PC-3 (cell line): Measurements from ENCODE around the gene ADTRP. TPM values are rescaled to one million over a fixed set of nuclear protein-coding genes. Genes with fewer than 3 reads are reported as not detected.

Source experiments
- ATAC-seq: fragments of 200-7000 bp; cut with Tn5 transposase; 2 replicates; pipeline ENCODE4 v1.9.1; 2020; ENCODE audit warnings: mild to moderate bottlenecking, moderate library complexity
- BruUV-seq: library from RNA; stranded (reverse); fragments of 400-500 nt; replicated peaks from 2 replicates; lab custom pipeline; 2021; lab: Mats Ljungman, UMichigan
- CTCF ChIA-PET: fragments of 300-600 bp; sonication (Branson Sonifier 250); formaldehyde crosslinking; loops from one replicate; lab custom pipeline; 2022; ENCODE audit warnings: antibody characterized with exemption; lab: Charles Lee
- POLR2A ChIA-PET: fragments of 300-600 bp; sonication (Branson Sonifier 250); formaldehyde crosslinking; loops from one replicate; lab custom pipeline; 2022; ENCODE audit warnings: antibody characterized with exemption; ENCODE audit not compliant: unreplicated experiment; lab: Charles Lee
- DNase-seq: peaks from one replicate; pipeline ENCODE4 v3.0.0-alpha.2; 2015
- H2AFZ ChIP-seq: fragments of 300-600 bp; sonication (generic); 2 replicates; pipeline ENCODE4 v1.6.0; 2016; ENCODE audit warnings: antibody characterized with exemption, low read length
- H3F3A ChIP-seq: fragments of 300-600 bp; sonication (generic); one replicate; pipeline ENCODE4 v1.6.0; 2017; ENCODE audit warnings: antibody characterized with exemption, low read length, control low read depth, mild to moderate bottlenecking; ENCODE audit not compliant: unreplicated experiment
- H3K27ac ChIP-seq: fragments of 300-600 bp; sonication (generic); 2 replicates; pipeline ENCODE4 v1.5.1; 2016; ENCODE audit warnings: mild to moderate bottlenecking, low read length
- H3K27me3 ChIP-seq: fragments of 300-600 bp; sonication (generic); 2 replicates; pipeline ENCODE4 v1.6.1; 2016; ENCODE audit warnings: low read length, mixed read lengths
- H3K36me3 ChIP-seq: fragments of 300-600 bp; sonication (generic); 2 replicates; pipeline ENCODE4 v1.6.1; 2016; ENCODE audit warnings: low read depth, mixed run types, low read length, mixed read lengths
- H3K4me1 ChIP-seq: fragments of 300-600 bp; sonication (generic); 2 replicates; pipeline ENCODE4 v1.5.1; 2016; ENCODE audit warnings: low read length; ENCODE audit not compliant: insufficient read depth
- H3K4me2 ChIP-seq: fragments of 300-600 bp; sonication (generic); 2 replicates; pipeline ENCODE4 v1.6.0; 2016; ENCODE audit warnings: low read length
- H3K4me3 ChIP-seq: fragments of 300-600 bp; sonication (generic); 2 replicates; pipeline ENCODE4 v1.5.1; 2016; ENCODE audit warnings: mild to moderate bottlenecking, low read length, mixed read lengths
- H3K79me2 ChIP-seq: fragments of 300-600 bp; sonication (generic); 2 replicates; pipeline ENCODE4 v1.6.1; 2017; ENCODE audit warnings: low read length, mixed read lengths
- H3K9ac ChIP-seq: fragments of 300-600 bp; sonication (generic); 2 replicates; pipeline ENCODE4 v1.6.0; 2016; ENCODE audit warnings: mild to moderate bottlenecking, low read length
- H3K9me2 ChIP-seq: fragments of 300-600 bp; sonication (generic); replicated peaks from 2 replicates; pipeline ENCODE4 v1.6.1; 2016; ENCODE audit warnings: mixed run types, low read length, mixed read lengths
- H3K9me3 ChIP-seq: fragments of 300-600 bp; sonication (generic); 2 replicates; pipeline ENCODE4 v1.6.1; 2016; ENCODE audit warnings: low read length, mixed read lengths
- H4K20me1 ChIP-seq: fragments of 300-600 bp; sonication (generic); 2 replicates; pipeline ENCODE4 v1.6.1; 2016; ENCODE audit warnings: low read length, mixed read lengths
- EZH2 ChIP-seq: fragments of 300-600 bp; sonication (generic); IDR thresholded peaks from one replicate; pipeline ENCODE4 v1.6.1; 2017; ENCODE audit warnings: antibody characterized with exemption, mild to moderate bottlenecking, low read length; ENCODE audit not compliant: unreplicated experiment
- EZH2phosphoT487 ChIP-seq: fragments of 300-600 bp; sonication (generic); IDR thresholded peaks from 2 replicates; pipeline ENCODE4 v1.6.1; 2018; ENCODE audit warnings: mild to moderate bottlenecking, antibody characterized with exemption, low read length, borderline replicate concordance
- intact Hi-C: fragments of 100-400 bp; cut with micrococcal nuclease; formaldehyde crosslinking; loops from 2 replicates; pipeline ENCODE4 v1.9.0; 2023
- total RNA-seq: library from RNA; depleted of rRNA; stranded (reverse); fragments of >200 nt; gene quantifications from 2 replicates; pipeline ENCODE4 v1.2.3, GENCODE V29; 2014
- TF ChIP-seq, protein P1 (sequence below): fragments of 300-600 bp; sonication (generic); conservative IDR thresholded peaks from 2 replicates; pipeline ENCODE4 v1.5.1; 2017; ENCODE audit warnings: antibody characterized with exemption, low read depth, mild to moderate bottlenecking, low read length

The ADTRP gene
- total RNA-seq, 1 experiment from 2014 or later, result not detected

DNA sequence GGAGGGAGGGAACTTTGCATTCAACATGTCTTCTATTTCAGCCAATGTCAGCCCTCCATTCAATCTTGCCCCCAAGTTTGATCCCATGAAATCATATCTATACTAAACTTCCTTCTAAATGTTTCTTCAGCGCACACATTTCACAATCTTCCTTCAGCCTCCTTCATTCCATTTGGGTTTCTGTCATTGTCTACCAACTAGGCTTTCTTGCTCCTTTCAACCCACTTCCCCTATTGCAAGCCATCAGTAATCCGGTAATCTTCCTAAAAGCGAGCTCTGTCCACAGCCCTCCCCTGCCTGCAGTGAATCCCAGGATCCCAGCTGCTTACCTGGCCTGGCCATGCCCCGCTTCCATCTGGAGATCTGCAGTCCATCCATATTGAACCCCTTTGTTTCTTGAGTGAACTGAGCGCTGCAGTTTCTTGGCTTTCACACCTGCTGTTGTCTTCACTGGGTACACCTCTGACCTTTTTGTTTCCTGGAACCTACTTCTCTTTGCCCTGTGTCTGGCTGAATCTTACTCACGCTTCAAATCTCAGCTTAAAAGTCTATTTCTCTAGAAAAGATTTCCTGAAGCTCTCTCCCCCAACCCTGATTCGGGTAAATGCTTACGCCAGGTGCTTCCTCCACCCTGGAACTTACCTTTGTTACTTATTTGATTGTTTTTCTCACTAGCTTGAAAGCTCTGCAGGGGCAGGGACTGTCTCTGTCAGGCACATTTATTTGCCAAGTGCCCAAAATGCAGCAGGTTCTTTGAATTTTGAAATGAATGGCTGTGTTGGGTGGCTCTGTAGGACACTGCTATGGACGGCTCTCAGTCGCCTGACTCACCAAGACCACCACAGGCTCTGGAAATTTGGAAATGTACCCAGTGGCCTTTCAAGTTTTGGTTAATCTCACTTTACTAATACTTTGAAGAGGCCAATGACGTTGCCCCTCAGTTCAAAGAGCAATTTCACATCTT is 50.3 kb downstream of the ADTRP start:
- no peak overlapping the region for H3K4me2 ChIP-seq
- no peak overlapping the region for H3K4me3 ChIP-seq
- intact Hi-C loops, result no loop called here
- TF ChIP-seq, protein P1, sequence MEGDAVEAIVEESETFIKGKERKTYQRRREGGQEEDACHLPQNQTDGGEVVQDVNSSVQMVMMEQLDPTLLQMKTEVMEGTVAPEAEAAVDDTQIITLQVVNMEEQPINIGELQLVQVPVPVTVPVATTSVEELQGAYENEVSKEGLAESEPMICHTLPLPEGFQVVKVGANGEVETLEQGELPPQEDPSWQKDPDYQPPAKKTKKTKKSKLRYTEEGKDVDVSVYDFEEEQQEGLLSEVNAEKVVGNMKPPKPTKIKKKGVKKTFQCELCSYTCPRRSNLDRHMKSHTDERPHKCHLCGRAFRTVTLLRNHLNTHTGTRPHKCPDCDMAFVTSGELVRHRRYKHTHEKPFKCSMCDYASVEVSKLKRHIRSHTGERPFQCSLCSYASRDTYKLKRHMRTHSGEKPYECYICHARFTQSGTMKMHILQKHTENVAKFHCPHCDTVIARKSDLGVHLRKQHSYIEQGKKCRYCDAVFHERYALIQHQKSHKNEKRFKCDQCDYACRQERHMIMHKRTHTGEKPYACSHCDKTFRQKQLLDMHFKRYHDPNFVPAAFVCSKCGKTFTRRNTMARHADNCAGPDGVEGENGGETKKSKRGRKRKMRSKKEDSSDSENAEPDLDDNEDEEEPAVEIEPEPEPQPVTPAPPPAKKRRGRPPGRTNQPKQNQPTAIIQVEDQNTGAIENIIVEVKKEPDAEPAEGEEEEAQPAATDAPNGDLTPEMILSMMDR, result no peak
- TF ChIP-seq EZH2phosphoT487, result no peak
- TF ChIP-seq EZH2, result no peak
- no peak overlapping the region for H3K9ac ChIP-seq
- POLR2A ChIA-PET, result no interaction called here
- DNase-seq, result no peak
- H3K9me3 ChIP-seq, result no peaks in the 10 kb centered on the region
- ATAC-seq, result no peak
- H3K4me1 ChIP-seq, result no peaks in the 10 kb centered on the region
- H4K20me1 ChIP-seq, result no peaks in the 10 kb centered on the region
- H3K27ac ChIP-seq, result no peak overlapping the region
- H2AFZ ChIP-seq, result no peak overlapping the region
- H3K79me2 ChIP-seq, result no peaks in the 10 kb centered on the region
- CTCF ChIA-PET, result no interaction called here
- no TSS peak for BruUV-seq
- H3K36me3 ChIP-seq, result no peaks in the 10 kb centered on the region
- H3F3A ChIP-seq, result no peaks in the 10 kb centered on the region
- no peaks in the 10 kb centered on the region for H3K9me2 ChIP-seq
- no peaks in the 10 kb centered on the region for H3K27me3 ChIP-seq

DNA sequence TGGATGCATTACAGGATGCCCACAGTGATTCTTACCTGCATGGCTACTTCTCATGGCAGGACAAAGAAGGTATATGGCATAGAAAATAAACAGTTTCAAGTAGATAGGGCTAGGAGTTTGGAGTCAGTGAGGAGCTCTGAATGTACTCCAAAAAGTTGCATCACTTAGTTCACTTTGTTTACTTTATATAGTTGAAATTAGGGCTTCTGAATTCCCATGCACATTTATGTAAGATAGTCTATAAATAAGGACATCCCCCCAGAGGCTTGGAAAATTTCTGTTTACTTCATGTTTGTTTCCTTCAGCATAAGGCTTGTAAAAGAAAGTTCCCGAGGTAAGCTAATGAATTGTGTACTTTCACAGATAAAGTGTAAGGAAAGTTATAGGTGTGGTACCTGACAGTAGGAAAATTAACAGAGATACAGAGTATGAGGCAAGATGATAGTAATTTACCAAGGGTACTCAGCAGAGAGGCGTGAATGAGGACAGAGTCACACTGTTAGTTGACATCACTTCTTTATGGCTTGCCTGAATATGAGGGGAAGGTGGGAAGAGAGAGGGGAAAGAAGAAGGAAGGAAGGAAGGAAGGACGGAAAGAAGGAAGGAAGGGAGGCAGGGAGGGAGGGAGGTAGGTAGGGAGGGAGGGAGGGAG is 51.1 kb downstream of the ADTRP start:
- intact Hi-C loops, result no loop called here
- Histone ChIP-seq H3K4me1 (no peaks in the 10 kb centered on the region), H2AFZ (no peak overlapping the region), H3K36me3 (no peaks in the 10 kb centered on the region), H3K27me3 (no peaks in the 10 kb centered on the region), H3K4me3 (no peak overlapping the region), H3K9me3 (no peaks in the 10 kb centered on the region), H3K9ac (no peak overlapping the region), H3K4me2 (no peak overlapping the region), H3K27ac (no peak overlapping the region), H4K20me1 (no peaks in the 10 kb centered on the region), H3K9me2 (no peaks in the 10 kb centered on the region), H3K79me2 (no peaks in the 10 kb centered on the region), H3F3A (no peaks in the 10 kb centered on the region)
- ChIA-PET POLR2A (no interaction called here), CTCF (no interaction called here)
- ATAC-seq (no peak), DNase-seq (no peak)
- TF ChIP-seq EZH2 (no peak), EZH2phosphoT487 (no peak)
- TF ChIP-seq, protein P1, result no peak
- BruUV-seq, result no TSS peak

DNA sequence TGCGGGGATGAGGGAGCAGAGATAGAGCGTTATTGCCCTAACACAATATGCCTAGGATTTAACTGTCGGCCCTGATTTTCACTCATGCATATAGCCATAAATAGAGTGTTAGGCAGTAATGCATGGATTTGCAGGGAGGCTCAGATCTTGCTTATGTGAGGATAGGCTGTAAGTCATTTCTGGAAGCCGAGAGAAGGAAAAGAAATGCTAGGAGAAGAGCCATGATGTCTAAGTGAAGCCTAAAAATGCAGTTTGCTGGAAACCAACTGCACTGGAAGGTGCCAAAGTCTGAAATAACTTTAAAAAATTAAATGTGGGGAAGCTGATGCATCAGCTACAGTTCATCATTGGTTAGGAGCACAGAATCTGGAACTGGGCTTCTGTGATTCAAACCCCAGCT is 54.3 kb downstream of the ADTRP start:
- Histone ChIP-seq H3K9ac (no peak overlapping the region), H3K79me2 (no peaks in the 10 kb centered on the region), H4K20me1 (no peaks in the 10 kb centered on the region), H3K9me3 (no peaks in the 10 kb centered on the region), H3K27ac (no peak overlapping the region), H3K4me3 (no peak overlapping the region), H3K9me2 (no peaks in the 10 kb centered on the region), H3K36me3 (no peaks in the 10 kb centered on the region), H3F3A (no peaks in the 10 kb centered on the region), H3K27me3 (no peaks in the 10 kb centered on the region), H3K4me1 (no peaks in the 10 kb centered on the region), H3K4me2 (no peak overlapping the region), H2AFZ (no peak overlapping the region)
- intact Hi-C loops, result no loop called here
- ChIA-PET POLR2A (no interaction called here), CTCF (no interaction called here)
- TF ChIP-seq EZH2 (no peak), EZH2phosphoT487 (no peak)
- TF ChIP-seq, protein P1, result no peak
- no TSS peak for BruUV-seq
- no peak for ATAC-seq
- DNase-seq, result no peak
